HCT116 (cell line): Measurements from ENCODE around the gene SGSH. TPM values are rescaled to one million over a fixed set of nuclear protein-coding genes. Genes with fewer than 3 reads are reported as not detected.

Source experiments
- ATAC-seq: fragments of 200-7000 bp; cut with Tn5 transposase; 2 replicates; pipeline ENCODE4 v1.9.1; 2020; ENCODE audit warnings: mild to moderate bottlenecking, moderate library complexity
- BruUV-seq: library from RNA; stranded (reverse); fragments of 400-500 nt; replicated peaks from 2 replicates; lab custom pipeline; 2021; lab: Mats Ljungman, UMichigan
- CTCF ChIA-PET: fragments of 300-600 bp; sonication (Branson Sonifier 250); formaldehyde crosslinking; loops from one replicate; lab custom pipeline; 2021; ENCODE audit warnings: antibody characterized with exemption; lab: Charles Lee
- POLR2A ChIA-PET: fragments of 300-600, 350-600 bp; sonication (Branson Sonifier 250); formaldehyde crosslinking; loops from one replicate; lab custom pipeline; 2021; ENCODE audit warnings: antibody characterized with exemption; lab: Charles Lee
- RAD21 ChIA-PET, 2 experiments: fragments of 300-600 bp; sonication (Branson Sonifier 250); formaldehyde crosslinking; loops; one replicate each; lab custom pipeline; 2023; ENCODE audit warnings: low total read pairs in 2 of 2; ENCODE audit not compliant: uncharacterized antibody in 2 of 2, unreplicated experiment in 2 of 2, low non-redundant PET in 1 of 2; lab: Charles Lee
- DNase-seq: peaks from one replicate; pipeline ENCODE4 v3.0.0-alpha.2; 2010; ENCODE audit warnings: low read depth, low spot score
- H2AFZ ChIP-seq: fragments of 200-600 bp; shearing (Covaris generic), sonication (generic); 2 replicates; pipeline ENCODE4 v1.6.1; 2017; ENCODE audit warnings: low read depth, mixed run types, mixed read lengths, antibody characterized with exemption, low read length; ENCODE audit not compliant: poor library complexity, severe bottlenecking
- H3K27ac ChIP-seq: 2 replicates; pipeline ENCODE4 v1.5.1; 2012; ENCODE audit warnings: low read depth, low read length
- H3K27me3 ChIP-seq: fragments of 200-600 bp; sonication (generic); 2 replicates; pipeline ENCODE4 v1.6.1; 2016; ENCODE audit warnings: mixed run types, low read length, mixed read lengths; ENCODE audit not compliant: insufficient read depth
- H3K36me3 ChIP-seq, 2 experiments: fragments of 200-500 bp in 1 of 2; fragments of 200-600 bp in 1 of 2; sonication (Bioruptor generic) in 1 of 2; sonication (generic) in 1 of 2; 2 replicates each; pipeline versions ENCODE4 v1.5.1 to v1.6.1; 2014 to 2016; ENCODE audit warnings: low read length in 2 of 2, inconsistent platforms in 1 of 2, mixed read lengths in 1 of 2, mixed run types in 1 of 2; ENCODE audit not compliant: insufficient read depth in 2 of 2, control insufficient read depth in 1 of 2
- H3K4me1 ChIP-seq, 2 experiments: fragments of 200-600 bp in 1 of 2; sonication (generic) in 1 of 2; 2 replicates each; pipeline versions ENCODE4 v1.5.1 to v1.6.1; 2012 to 2017; ENCODE audit warnings: low read length in 2 of 2, inconsistent platforms in 1 of 2, mild to moderate bottlenecking in 1 of 2, mixed read lengths in 1 of 2, mixed run types in 1 of 2, moderate library complexity in 1 of 2; ENCODE audit not compliant: insufficient read depth in 2 of 2, control insufficient read depth in 1 of 2
- H3K4me2 ChIP-seq: fragments of 200-600 bp; sonication (generic); 2 replicates; pipeline ENCODE4 v1.6.1; 2017; ENCODE audit warnings: mixed run types, low read length, mixed read lengths
- H3K4me3 ChIP-seq, 2 experiments: fragments of 200-600 bp in 1 of 2; sonication (generic) in 1 of 2; replicated peaks in 1 of 2; 2 replicates each; pipeline ENCODE4 v1.5.1; 2011 to 2016; ENCODE audit warnings: low read length in 2 of 2, control low read depth in 1 of 2, low read depth in 1 of 2, mild to moderate bottlenecking in 1 of 2, mixed read lengths in 1 of 2, mixed run types in 1 of 2
- H3K79me2 ChIP-seq: fragments of 200-600 bp; sonication (generic); 2 replicates; pipeline ENCODE4 v1.6.1; 2017; ENCODE audit warnings: mild to moderate bottlenecking, mixed run types, low read length, moderate library complexity, mixed read lengths; ENCODE audit not compliant: insufficient read depth
- H3K9ac ChIP-seq: fragments of 200-600 bp; sonication (generic); 2 replicates; pipeline ENCODE4 v1.6.1; 2016; ENCODE audit warnings: low read length, mixed read lengths
- H3K9me2 ChIP-seq: fragments of 200-600 bp; sonication (generic), shearing (Covaris generic); 2 replicates; pipeline ENCODE4 v1.6.1; 2017; ENCODE audit warnings: mixed run types, mild to moderate bottlenecking, moderate library complexity; ENCODE audit not compliant: insufficient read depth
- H3K9me3 ChIP-seq, 2 experiments: fragments of 200-500 bp in 1 of 2; fragments of 200-600 bp in 1 of 2; sonication (Bioruptor generic) in 1 of 2; sonication (generic) in 1 of 2; 2 replicates each; pipeline ENCODE4 v1.6.1; 2014 to 2017; ENCODE audit warnings: low read length in 2 of 2, mixed read lengths in 2 of 2, inconsistent platforms in 1 of 2, low read depth in 1 of 2, mild to moderate bottlenecking in 1 of 2, mixed run types in 1 of 2, moderate library complexity in 1 of 2; ENCODE audit not compliant: control insufficient read depth in 1 of 2, insufficient read depth in 1 of 2
- H4K20me1 ChIP-seq: fragments of 200-600 bp; sonication (generic), shearing (Covaris generic); 2 replicates; pipeline ENCODE4 v1.6.1; 2017; ENCODE audit warnings: mixed run types, mild to moderate bottlenecking, moderate library complexity; ENCODE audit not compliant: insufficient read depth
- CEBPB ChIP-seq: IDR thresholded peaks from 2 replicates; pipeline ENCODE4 v1.6.1; 2012; ENCODE audit warnings: low read depth
- EGR1 ChIP-seq: IDR thresholded peaks from 2 replicates; pipeline ENCODE4 v1.6.1; 2012; ENCODE audit warnings: low read depth
- EZH2 ChIP-seq: fragments of 200-600 bp; sonication (generic); IDR thresholded peaks from 2 replicates; pipeline ENCODE4 v1.6.1; 2017; ENCODE audit warnings: antibody characterized with exemption, mixed run types
- EZH2phosphoT487 ChIP-seq: fragments of 200-600 bp; IDR thresholded peaks from 2 replicates; pipeline ENCODE4 v1.6.1; 2018; ENCODE audit warnings: antibody characterized with exemption, borderline replicate concordance
- FOSL1 ChIP-seq: IDR thresholded peaks from 2 replicates; pipeline ENCODE4 v1.6.1; 2012; ENCODE audit warnings: low read depth
- POLR2A ChIP-seq: IDR thresholded peaks from 2 replicates; pipeline ENCODE4 v1.7.0; 2011; ENCODE audit warnings: borderline replicate concordance; ENCODE audit not compliant: insufficient read depth, insufficient read length; ENCODE audit errors: extremely low read depth
- POLR2AphosphoS5 ChIP-seq: IDR thresholded peaks from 2 replicates; pipeline ENCODE4 v1.6.1; 2011; ENCODE audit warnings: mild to moderate bottlenecking, low read depth, low read length, moderate library complexity
- RAD21 ChIP-seq: IDR thresholded peaks from 2 replicates; pipeline ENCODE4 v1.6.1; 2012; ENCODE audit warnings: low read depth, mild to moderate bottlenecking
- TCF7L2 ChIP-seq: IDR thresholded peaks from 2 replicates; pipeline ENCODE4 v1.7.0; 2011; ENCODE audit warnings: borderline replicate concordance, inconsistent platforms; ENCODE audit not compliant: insufficient read depth, insufficient read length; ENCODE audit errors: extremely low read depth
- YY1 ChIP-seq: IDR thresholded peaks from 2 replicates; pipeline ENCODE4 v1.6.1; 2011; ENCODE audit warnings: low read length, low read depth, moderate library complexity, mild to moderate bottlenecking; ENCODE audit not compliant: insufficient replicate concordance; ENCODE audit errors: extremely low read depth
- ZNF274 ChIP-seq: fragments of 200-500 bp; sonication (Bioruptor generic); IDR thresholded peaks from 2 replicates; pipeline ENCODE4 v1.6.1; 2014; ENCODE audit warnings: mild to moderate bottlenecking, low read depth, low read length, inconsistent platforms
- intact Hi-C: fragments of 100-400 bp; cut with micrococcal nuclease; formaldehyde crosslinking; loops from 2 replicates; pipeline ENCODE4 v1.10.0; 2022
- total RNA-seq: library from RNA; stranded (reverse); gene quantifications from one replicate; pipeline ENCODE4 v1.2.1, GENCODE V29; 2021; ENCODE audit not compliant: unreplicated experiment
- TF ChIP-seq, protein P1 (sequence below), 3 experiments: fragments of 200-600 bp in 1 of 3; sonication (generic) in 1 of 3; IDR thresholded peaks in 2 of 3; conservative IDR thresholded peaks in 1 of 3; 2 replicates each; pipeline ENCODE4 v1.5.1; 2012 to 2017; ENCODE audit warnings: low read depth in 2 of 3, low read length in 2 of 3, antibody characterized with exemption in 1 of 3, borderline replicate concordance in 1 of 3, control low read depth in 1 of 3, mild to moderate bottlenecking in 1 of 3, mixed read lengths in 1 of 3, mixed run types in 1 of 3, moderate library complexity in 1 of 3; ENCODE audit not compliant: insufficient read depth in 1 of 3
- TF ChIP-seq, protein P2 (sequence below): IDR thresholded peaks from 2 replicates; pipeline ENCODE4 v1.6.1; 2012; ENCODE audit warnings: low read depth

Gene SGSH
- total RNA-seq, 1 experiment from 2014 or later, result 34.4 TPM

DNA sequence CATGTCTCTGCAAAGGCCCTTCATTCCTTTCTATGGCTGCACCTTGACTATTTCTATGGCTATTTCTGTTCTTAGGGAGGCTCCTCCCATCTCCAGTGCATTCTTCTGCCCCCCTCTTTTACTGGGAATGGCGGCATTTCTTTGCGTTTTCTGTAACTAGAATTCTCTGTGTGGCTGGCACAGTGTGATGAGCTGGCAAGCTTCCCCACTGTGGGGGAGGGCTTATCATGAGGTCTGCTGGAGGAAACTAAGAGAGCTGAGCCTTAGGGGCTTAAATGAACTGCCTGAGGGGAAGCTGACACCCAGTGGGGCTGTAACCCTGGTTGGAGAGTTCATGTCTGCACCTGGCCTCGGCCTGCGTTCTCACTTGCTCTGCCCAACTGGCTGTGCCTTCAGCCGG lies 51.8 kb downstream of the SGSH start:
- Histone ChIP-seq H3K9me3 (no peaks in the 10 kb centered on the region), H3K4me2 (no peak overlapping the region), H3K9ac (no peak overlapping the region), H3K4me3 (no peak overlapping the region), H4K20me1 (no peaks in the 10 kb centered on the region), H3K27me3 (no peaks in the 10 kb centered on the region), H3K9me2 (no peaks in the 10 kb centered on the region), H3K27ac (no peak overlapping the region), H3K4me1 (peaks cover 4 to 12% of the 10 kb centered on the region in 2 experiments; a peak in 2 of 4 replicates), H3K36me3 (no peaks in the 10 kb centered on the region), H3K79me2 (no peaks in the 10 kb centered on the region), H2AFZ (no peak overlapping the region)
- no peak for TF ChIP-seq RAD21
- TF ChIP-seq YY1, result no peak
- TF ChIP-seq POLR2A, result no peak
- no peak for TF ChIP-seq TCF7L2
- no peak for TF ChIP-seq FOSL1
- no peak for TF ChIP-seq ZNF274
- no peak for TF ChIP-seq CEBPB
- no peak for TF ChIP-seq EZH2
- TF ChIP-seq EZH2phosphoT487, result no peak
- no peak for TF ChIP-seq EGR1
- TF ChIP-seq, protein P1, sequence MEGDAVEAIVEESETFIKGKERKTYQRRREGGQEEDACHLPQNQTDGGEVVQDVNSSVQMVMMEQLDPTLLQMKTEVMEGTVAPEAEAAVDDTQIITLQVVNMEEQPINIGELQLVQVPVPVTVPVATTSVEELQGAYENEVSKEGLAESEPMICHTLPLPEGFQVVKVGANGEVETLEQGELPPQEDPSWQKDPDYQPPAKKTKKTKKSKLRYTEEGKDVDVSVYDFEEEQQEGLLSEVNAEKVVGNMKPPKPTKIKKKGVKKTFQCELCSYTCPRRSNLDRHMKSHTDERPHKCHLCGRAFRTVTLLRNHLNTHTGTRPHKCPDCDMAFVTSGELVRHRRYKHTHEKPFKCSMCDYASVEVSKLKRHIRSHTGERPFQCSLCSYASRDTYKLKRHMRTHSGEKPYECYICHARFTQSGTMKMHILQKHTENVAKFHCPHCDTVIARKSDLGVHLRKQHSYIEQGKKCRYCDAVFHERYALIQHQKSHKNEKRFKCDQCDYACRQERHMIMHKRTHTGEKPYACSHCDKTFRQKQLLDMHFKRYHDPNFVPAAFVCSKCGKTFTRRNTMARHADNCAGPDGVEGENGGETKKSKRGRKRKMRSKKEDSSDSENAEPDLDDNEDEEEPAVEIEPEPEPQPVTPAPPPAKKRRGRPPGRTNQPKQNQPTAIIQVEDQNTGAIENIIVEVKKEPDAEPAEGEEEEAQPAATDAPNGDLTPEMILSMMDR (IDR thresholded peaks at IDR 0.05 in 2 of 3, conservative IDR thresholded peaks at IDR 0.05 in 1 of 3; ENCODE audit: borderline replicate concordance in 1 of 3, insufficient read depth in 1 of 3, low read depth in 2 of 3, low read length in 2 of 3), result no peak
- no peak for TF ChIP-seq POLR2AphosphoS5
- TF ChIP-seq, protein P2, sequence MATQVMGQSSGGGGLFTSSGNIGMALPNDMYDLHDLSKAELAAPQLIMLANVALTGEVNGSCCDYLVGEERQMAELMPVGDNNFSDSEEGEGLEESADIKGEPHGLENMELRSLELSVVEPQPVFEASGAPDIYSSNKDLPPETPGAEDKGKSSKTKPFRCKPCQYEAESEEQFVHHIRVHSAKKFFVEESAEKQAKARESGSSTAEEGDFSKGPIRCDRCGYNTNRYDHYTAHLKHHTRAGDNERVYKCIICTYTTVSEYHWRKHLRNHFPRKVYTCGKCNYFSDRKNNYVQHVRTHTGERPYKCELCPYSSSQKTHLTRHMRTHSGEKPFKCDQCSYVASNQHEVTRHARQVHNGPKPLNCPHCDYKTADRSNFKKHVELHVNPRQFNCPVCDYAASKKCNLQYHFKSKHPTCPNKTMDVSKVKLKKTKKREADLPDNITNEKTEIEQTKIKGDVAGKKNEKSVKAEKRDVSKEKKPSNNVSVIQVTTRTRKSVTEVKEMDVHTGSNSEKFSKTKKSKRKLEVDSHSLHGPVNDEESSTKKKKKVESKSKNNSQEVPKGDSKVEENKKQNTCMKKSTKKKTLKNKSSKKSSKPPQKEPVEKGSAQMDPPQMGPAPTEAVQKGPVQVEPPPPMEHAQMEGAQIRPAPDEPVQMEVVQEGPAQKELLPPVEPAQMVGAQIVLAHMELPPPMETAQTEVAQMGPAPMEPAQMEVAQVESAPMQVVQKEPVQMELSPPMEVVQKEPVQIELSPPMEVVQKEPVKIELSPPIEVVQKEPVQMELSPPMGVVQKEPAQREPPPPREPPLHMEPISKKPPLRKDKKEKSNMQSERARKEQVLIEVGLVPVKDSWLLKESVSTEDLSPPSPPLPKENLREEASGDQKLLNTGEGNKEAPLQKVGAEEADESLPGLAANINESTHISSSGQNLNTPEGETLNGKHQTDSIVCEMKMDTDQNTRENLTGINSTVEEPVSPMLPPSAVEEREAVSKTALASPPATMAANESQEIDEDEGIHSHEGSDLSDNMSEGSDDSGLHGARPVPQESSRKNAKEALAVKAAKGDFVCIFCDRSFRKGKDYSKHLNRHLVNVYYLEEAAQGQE, result no peak
- no TSS peak for BruUV-seq
- intact Hi-C loops, result no loop called here
- DNase-seq (no peak), ATAC-seq (no peak)
- ChIA-PET POLR2A (interaction anchor here (0.6 kb wide), 1 partner anchor 31 kb away, joined by 5 read pairs; no protein-coding TSS in a partner anchor), RAD21 (no interaction called here), CTCF (no interaction called here)
